ENCODE results near the gene NGF.

- no peak for TF ChIP-seq CTCF (IDR thresholded peaks at IDR 0.05; ENCODE audit: low read length)
- no peak for TF ChIP-seq EZH2phosphoT487 (IDR thresholded peaks at IDR 0.05; ENCODE audit: low read length)
Measured at GRCh38 chr1:115258302-115258866, 79.7 kb downstream of the NGF start.

Data from MM.1S (cell line).